K562 (cell line): ENCODE data around the gene IRAK4. TPM values are rescaled to one million over a fixed set of nuclear protein-coding genes. Genes with fewer than 3 reads are reported as not detected.

ENCODE experiments used
- ATAC-seq: fragments of 200-7000 bp; cut with Tn5 transposase; 3 replicates; pipeline ENCODE4 v1.9.1; 2020; ENCODE audit warnings: moderate library complexity
- BruUV-seq: library from RNA; stranded (reverse); fragments of 400-500 nt; replicated peaks from 2 replicates; lab custom pipeline; 2021; lab: Mats Ljungman, UMichigan
- CTCF ChIA-PET: fragments of 300-600 bp; formaldehyde crosslinking; extraction: SDS; loops from one replicate; lab custom pipeline; 2021; ENCODE audit warnings: low intra/inter-chr PET ratio; lab: Yijun Ruan, JAX
- POLR2A ChIA-PET: fragments of 300-600, 350-650 bp; sonication (Branson Sonifier 250); formaldehyde crosslinking; extraction: SDS; loops from one replicate; lab custom pipeline; 2021; ENCODE audit warnings: antibody characterized with exemption, inconsistent platforms; lab: Yijun Ruan, JAX
- DNase-seq, 4 experiments: peaks; one replicate each; pipeline versions ENCODE4 v3.0.0 to v3.0.0-alpha.2; 2011 to 2018; ENCODE audit warnings: low spot score in 3 of 4, mixed read lengths in 3 of 4; ENCODE audit errors: extremely low read depth in 1 of 4
- FAIRE-seq: peaks from 2 replicates; lab custom pipeline; 2011; peaks lifted over from hg19 to GRCh38; lab: Jason Lieb, UNC
- H2AFZ ChIP-seq: 2 replicates; pipeline ENCODE4 v1.6.0; 2011; ENCODE audit warnings: low read depth, low read length, control low read depth, inconsistent platforms
- H3K27ac ChIP-seq: fragments of 200-600 bp; 3 replicates; pipeline ENCODE4 v1.8.0; 2011; ENCODE audit warnings: low read depth, mild to moderate bottlenecking, control low read depth, inconsistent platforms, low read length, moderate library complexity, mixed read lengths; ENCODE audit errors: extremely low read depth
- H3K27me3 ChIP-seq, 2 experiments: fragments of 300-600 bp in 1 of 2; 2 replicates in 1 of 2; 3 replicates in 1 of 2; pipeline versions ENCODE4 v1.6.0 to v1.8.0; 2011; ENCODE audit warnings: inconsistent platforms in 2 of 2, low read length in 2 of 2, mild to moderate bottlenecking in 1 of 2, mixed read lengths in 1 of 2, moderate library complexity in 1 of 2; ENCODE audit not compliant: control insufficient read depth in 2 of 2, insufficient read depth in 2 of 2
- H3K36me3 ChIP-seq: fragments of 300-600 bp; 3 replicates; pipeline ENCODE4 v1.8.0; 2011; ENCODE audit warnings: mild to moderate bottlenecking, low read length, inconsistent platforms; ENCODE audit not compliant: control insufficient read depth, insufficient read depth
- H3K4me1 ChIP-seq, 2 experiments: fragments of 200-600 bp in 1 of 2; replicated peaks in 1 of 2; 2 replicates in 1 of 2; 3 replicates in 1 of 2; pipeline versions ENCODE4 v1.5.1 to v1.8.0; 2011; ENCODE audit warnings: inconsistent platforms in 2 of 2, low read length in 2 of 2, mild to moderate bottlenecking in 1 of 2, mixed read lengths in 1 of 2, moderate library complexity in 1 of 2; ENCODE audit not compliant: control insufficient read depth in 2 of 2, insufficient read depth in 2 of 2
- H3K4me2 ChIP-seq: 2 replicates; pipeline ENCODE4 v1.6.1; 2011; ENCODE audit warnings: low read length, control low read depth, inconsistent platforms, mixed read lengths; ENCODE audit not compliant: insufficient read depth
- H3K4me3 ChIP-seq: fragments of 200-600 bp; sonication (generic), shearing (Covaris generic); 2 replicates; pipeline ENCODE4 v1.5.1; 2016; ENCODE audit warnings: control low read depth, inconsistent platforms
- H3K79me2 ChIP-seq: fragments of 200-600 bp; 3 replicates; pipeline ENCODE4 v1.8.0; 2011; ENCODE audit warnings: low read length, inconsistent platforms; ENCODE audit not compliant: control insufficient read depth, insufficient read depth
- H3K9ac ChIP-seq, 2 experiments: 2 replicates each; pipeline versions ENCODE4 v1.6.0 to v1.6.1; 2011; ENCODE audit warnings: low read depth in 2 of 2, low read length in 2 of 2, control low read depth in 1 of 2, inconsistent platforms in 1 of 2, mild to moderate bottlenecking in 1 of 2, mixed read lengths in 1 of 2; ENCODE audit not compliant: insufficient read depth in 1 of 2
- H3K9me1 ChIP-seq: one replicate; pipeline ENCODE4 v1.6.0; 2011; ENCODE audit warnings: inconsistent platforms, mild to moderate bottlenecking, low read length, moderate library complexity; ENCODE audit not compliant: control insufficient read depth, insufficient read depth
- H3K9me3 ChIP-seq: replicated peaks from 2 replicates; pipeline ENCODE4 v1.5.1; 2011; ENCODE audit warnings: low read depth, low read length, inconsistent platforms; ENCODE audit not compliant: control insufficient read depth, insufficient read depth
- H4K20me1 ChIP-seq: replicated peaks from 2 replicates; pipeline ENCODE4 v1.6.1; 2011; ENCODE audit warnings: low read length, inconsistent platforms, mixed read lengths; ENCODE audit not compliant: control insufficient read depth, insufficient read depth
- FOS ChIP-seq: IDR thresholded peaks from 3 replicates; pipeline ENCODE4 v1.6.1; 2011; ENCODE audit not compliant: insufficient read length; ENCODE audit errors: extremely low read depth
- NFXL1 ChIP-seq: fragments of 450-650 bp; formaldehyde crosslinking; IDR thresholded peaks from 2 replicates; pipeline ENCODE4 v1.4.0; 2021; ENCODE audit warnings: mild to moderate bottlenecking
- RBFOX2 ChIP-seq: fragments of 200-400 bp; formaldehyde crosslinking; IDR thresholded peaks from 2 replicates; pipeline ENCODE4 v1.6.1; 2017; ENCODE audit warnings: low read depth, mild to moderate bottlenecking, low read length, moderate library complexity
- ZBTB33 ChIP-seq: sonication (generic); formaldehyde crosslinking; IDR thresholded peaks from 2 replicates; pipeline ENCODE4 v1.8.1; 2023; ENCODE audit warnings: mild to moderate bottlenecking, missing genetic modification reagents
- ZEB2 ChIP-seq: fragments of 450-650 bp; IDR thresholded peaks from 2 replicates; pipeline ENCODE4 v1.6.1; 2016
- WGBS: fragments of 100-300 bp; shearing (Covaris generic); methylation state at CpG from one replicate; pipeline ENCODE4 v1.1.6; 2016; ENCODE audit warnings: low coverage, mixed read lengths; ENCODE audit not compliant: insufficient coverage; ENCODE audit errors: missing lambda C conversion rate; 5-methylcytosine and 5-hydroxymethylcytosine counted together
- in situ Hi-C: fragments of 300-500 bp; cut with MboI; formaldehyde crosslinking; loops from 4 replicates; pipeline ENCODE4 v1.15.0; 2018; ENCODE audit warnings: inconsistent platforms, mixed read lengths
- intact Hi-C: fragments of 100-400 bp; cut with micrococcal nuclease; formaldehyde crosslinking; loops from 2 replicates; pipeline ENCODE4 v1.14.2; 2022
- polyA plus RNA-seq, 8 experiments: library from polyadenylated mRNA; depleted of rRNA in 4 of 8; stranded (reverse) in 5 of 8; unstranded in 3 of 8; fragments of >200 nt; fragmentation: Nextera tagmentation in 2 of 8; fragmentation: Illumina TruSeq in 1 of 8; extraction: Ambion mirVana in 2 of 8; extraction: Trizol in 1 of 8; gene quantifications; 2 replicates each; pipeline versions ENCODE4 v1.2.1 to v1.2.3, GENCODE V29; 2011 to 2014; ENCODE audit warnings: inconsistent platforms in 1 of 8, missing spikeins in 1 of 8
- total RNA-seq, 7 experiments: library from RNA; depleted of rRNA in 6 of 7; stranded (reverse); fragments of >200 nt in 6 of 7; fragmentation: Illumina TruSeq in 2 of 7; extraction: Trizol in 2 of 7; gene quantifications; 2 replicates each; pipeline versions ENCODE4 v1.2.1 to v1.2.3, GENCODE V29; 2011 to 2021; ENCODE audit warnings: low replicate concordance in 1 of 7
- TF ChIP-seq, protein P1 (sequence below): fragments of 450-650 bp; formaldehyde crosslinking; IDR thresholded peaks from 2 replicates; pipeline ENCODE4 v1.4.0; 2022; ENCODE audit warnings: missing genetic modification characterization
- TF ChIP-seq, protein P2 (sequence below), 2 experiments: IDR thresholded peaks; 2 replicates each; pipeline ENCODE4 v1.6.1; 2012; ENCODE audit warnings: improper control_type of control experiment in 2 of 2, low read depth in 2 of 2, low read length in 2 of 2, borderline replicate concordance in 1 of 2

Gene IRAK4
- total and polyA plus RNA-seq, 9 of the 15 experiments (the other 6 are each of a cell fraction or from before 2014, with no cell fraction given) = 10.8 to 34.5 (median 16.0) TPM

- no peak overlapping the region for H3K27ac ChIP-seq
- no peaks in the 10 kb centered on the region for H3K4me1 ChIP-seq
- H3K79me2 ChIP-seq = no peaks in the 10 kb centered on the region
- intact Hi-C loops (no loop called here), in situ Hi-C loops (no loop called here)
- BruUV-seq = no TSS peak
- H3K9me3 ChIP-seq = no peaks in the 10 kb centered on the region
- no peaks in the 10 kb centered on the region for H4K20me1 ChIP-seq
- ATAC-seq = no peak
- TF ChIP-seq RBFOX2 (no peak), ZEB2 (0 out of 2 replicates have a peak, but pooled peaks have one; percentile 15)
- no peaks in the 10 kb centered on the region for H3K36me3 ChIP-seq
- POLR2A ChIA-PET = interaction anchor here (1.3 kb wide), 1 partner anchor 11 kb away, joined by 6 read pairs; the partner anchor contains the start of gene TWF1
- FAIRE-seq = no peak
- H3K27me3 ChIP-seq = peaks cover 0 to 2% of the 10 kb centered on the region in 2 experiments; a peak in 3 of 5 replicates
- no peaks in the 10 kb centered on the region for H3K9me1 ChIP-seq
- no peak overlapping the region for H2AFZ ChIP-seq
- H3K9ac ChIP-seq = no peak overlapping the region
- CTCF ChIA-PET = no interaction called here
- no peak overlapping the region for H3K4me2 ChIP-seq
- no peak overlapping the region for H3K4me3 ChIP-seq
- DNase-seq = no peak
- WGBS = 7% methylated on average over 3 of the region's 3 CpGs
Observed at GRCh38 chr12:43816168-43816567, 57.4 kb downstream of the IRAK4 start.

DNA sequence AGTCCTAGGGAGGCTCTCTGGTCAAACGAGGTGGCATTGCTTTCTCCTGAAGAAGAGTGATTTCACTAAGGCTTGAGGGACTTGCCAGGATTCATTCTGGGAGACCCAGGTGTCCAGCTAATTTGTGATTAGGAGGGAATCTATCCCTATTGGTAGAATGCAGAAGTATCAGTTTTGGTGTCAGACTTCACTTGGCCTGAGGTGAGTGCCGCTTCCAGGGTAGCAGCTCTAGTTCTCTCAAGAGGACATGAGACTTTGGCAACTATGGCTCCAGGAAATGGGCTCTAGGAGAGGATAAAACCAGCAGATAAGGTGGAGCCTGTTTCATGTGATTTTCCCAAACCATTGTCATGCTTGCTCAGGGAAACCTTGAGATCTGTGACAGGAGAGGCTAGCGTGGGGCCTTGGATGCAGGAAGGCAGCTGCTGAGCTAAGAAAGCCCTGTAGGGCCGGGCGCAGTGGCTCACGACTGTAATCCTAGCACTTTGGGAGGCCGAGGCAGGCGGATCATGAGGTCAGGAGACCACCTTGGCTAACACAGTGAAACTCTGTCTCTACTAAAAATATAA lies 65.5 kb downstream of the IRAK4 start:
- 26% methylated on average over 8 of the region's 8 CpGs for whole genome bisulfite sequencing
- TF ChIP-seq, protein P1, sequence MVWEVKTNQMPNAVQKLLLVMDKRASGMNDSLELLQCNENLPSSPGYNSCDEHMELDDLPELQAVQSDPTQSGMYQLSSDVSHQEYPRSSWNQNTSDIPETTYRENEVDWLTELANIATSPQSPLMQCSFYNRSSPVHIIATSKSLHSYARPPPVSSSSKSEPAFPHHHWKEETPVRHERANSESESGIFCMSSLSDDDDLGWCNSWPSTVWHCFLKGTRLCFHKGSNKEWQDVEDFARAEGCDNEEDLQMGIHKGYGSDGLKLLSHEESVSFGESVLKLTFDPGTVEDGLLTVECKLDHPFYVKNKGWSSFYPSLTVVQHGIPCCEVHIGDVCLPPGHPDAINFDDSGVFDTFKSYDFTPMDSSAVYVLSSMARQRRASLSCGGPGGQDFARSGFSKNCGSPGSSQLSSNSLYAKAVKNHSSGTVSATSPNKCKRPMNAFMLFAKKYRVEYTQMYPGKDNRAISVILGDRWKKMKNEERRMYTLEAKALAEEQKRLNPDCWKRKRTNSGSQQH (CRISPR knock-in tag) = no peak
- TF ChIP-seq, protein P2, sequence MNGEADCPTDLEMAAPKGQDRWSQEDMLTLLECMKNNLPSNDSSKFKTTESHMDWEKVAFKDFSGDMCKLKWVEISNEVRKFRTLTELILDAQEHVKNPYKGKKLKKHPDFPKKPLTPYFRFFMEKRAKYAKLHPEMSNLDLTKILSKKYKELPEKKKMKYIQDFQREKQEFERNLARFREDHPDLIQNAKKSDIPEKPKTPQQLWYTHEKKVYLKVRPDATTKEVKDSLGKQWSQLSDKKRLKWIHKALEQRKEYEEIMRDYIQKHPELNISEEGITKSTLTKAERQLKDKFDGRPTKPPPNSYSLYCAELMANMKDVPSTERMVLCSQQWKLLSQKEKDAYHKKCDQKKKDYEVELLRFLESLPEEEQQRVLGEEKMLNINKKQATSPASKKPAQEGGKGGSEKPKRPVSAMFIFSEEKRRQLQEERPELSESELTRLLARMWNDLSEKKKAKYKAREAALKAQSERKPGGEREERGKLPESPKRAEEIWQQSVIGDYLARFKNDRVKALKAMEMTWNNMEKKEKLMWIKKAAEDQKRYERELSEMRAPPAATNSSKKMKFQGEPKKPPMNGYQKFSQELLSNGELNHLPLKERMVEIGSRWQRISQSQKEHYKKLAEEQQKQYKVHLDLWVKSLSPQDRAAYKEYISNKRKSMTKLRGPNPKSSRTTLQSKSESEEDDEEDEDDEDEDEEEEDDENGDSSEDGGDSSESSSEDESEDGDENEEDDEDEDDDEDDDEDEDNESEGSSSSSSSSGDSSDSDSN (IDR thresholded peaks at IDR 0.05; ENCODE audit: borderline replicate concordance in 1 of 2, low read depth in 2 of 2, low read length in 2 of 2) = no peak
- TF ChIP-seq FOS = no peak
- no peak for TF ChIP-seq ZBTB33
- TF ChIP-seq NFXL1 (CRISPR knock-in tag) = no peak

More for the DNA sequence above, 65.5 kb downstream of the IRAK4 start:
- Histone ChIP-seq H3K4me2 (no peak overlapping the region), H2AFZ (peak overlapping the region; percentile 49), H3K27me3 (no peaks in the 10 kb centered on the region), H3K4me3 (no peak overlapping the region), H4K20me1 (no peaks in the 10 kb centered on the region), H3K27ac (no peak overlapping the region), H3K9ac (no peak overlapping the region), H3K9me3 (no peaks in the 10 kb centered on the region), H3K9me1 (no peaks in the 10 kb centered on the region), H3K36me3 (no peaks in the 10 kb centered on the region), H3K4me1 (peaks cover 0 to 3% of the 10 kb centered on the region in 2 experiments; a peak in 1 of 5 replicates), H3K79me2 (no peaks in the 10 kb centered on the region)
- DNase-seq (no peak), ATAC-seq (peak; percentile 54), FAIRE-seq (no peak)
- in situ Hi-C loops (no loop called here), intact Hi-C loops (no loop called here)
- ChIA-PET POLR2A (interaction anchor here (0.8 to 1.8 kb wide), 3 partner anchors 8 to 18 kb away, joined by 4 to 6 read pairs (median 5); partner anchors contain the start of gene TWF1), CTCF (no interaction called here)
- no TSS peak for BruUV-seq
